ENCODE measurements around the gene ZNF536.

Gene ZNF536

DNA sequence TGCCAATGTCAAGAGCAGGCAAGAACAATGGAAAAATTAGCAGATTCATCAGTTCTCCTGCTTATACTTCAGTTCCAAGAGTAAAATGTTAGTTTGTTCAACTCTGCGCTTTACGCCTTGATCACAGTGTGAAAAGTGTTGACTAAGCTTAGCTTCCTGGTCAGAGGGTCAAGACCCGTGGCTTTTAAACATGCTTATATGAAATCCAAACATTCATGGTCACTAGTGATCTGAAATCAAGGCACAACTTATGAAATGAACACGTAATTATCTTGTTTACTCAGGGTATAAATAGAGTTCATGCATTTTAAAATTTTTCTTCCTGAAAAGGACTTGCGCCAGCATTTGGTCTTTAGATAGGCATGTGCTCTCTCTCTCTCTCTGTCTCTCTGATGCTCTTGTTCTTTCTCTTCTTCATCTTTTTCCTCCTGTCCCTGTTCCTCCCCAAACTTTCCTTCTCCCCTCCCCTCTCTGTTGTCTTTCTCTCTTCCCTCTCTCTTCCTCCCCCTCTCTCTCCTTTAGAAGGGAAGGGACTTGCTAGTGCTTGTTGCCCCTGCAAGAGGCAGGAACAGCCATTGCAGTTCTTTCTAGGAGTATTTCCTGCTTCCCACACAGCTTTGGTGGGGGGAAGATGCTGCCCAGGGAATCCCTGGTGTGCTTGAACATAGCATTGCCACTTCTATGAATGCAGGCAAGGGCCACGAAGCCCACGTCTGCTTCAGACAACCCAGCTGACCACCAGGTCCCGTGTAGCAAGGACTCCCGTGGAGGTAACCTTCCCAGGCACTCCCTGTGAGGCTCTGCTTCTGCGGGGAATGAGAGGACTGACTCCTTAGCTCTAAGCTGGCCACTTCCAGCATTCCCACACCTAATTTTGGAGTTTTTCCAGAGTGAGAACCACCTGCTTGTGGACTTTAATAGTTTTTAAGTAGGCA lies 7.1 kb upstream of the ZNF536 start:
- no peak for DNase-seq

DNA sequence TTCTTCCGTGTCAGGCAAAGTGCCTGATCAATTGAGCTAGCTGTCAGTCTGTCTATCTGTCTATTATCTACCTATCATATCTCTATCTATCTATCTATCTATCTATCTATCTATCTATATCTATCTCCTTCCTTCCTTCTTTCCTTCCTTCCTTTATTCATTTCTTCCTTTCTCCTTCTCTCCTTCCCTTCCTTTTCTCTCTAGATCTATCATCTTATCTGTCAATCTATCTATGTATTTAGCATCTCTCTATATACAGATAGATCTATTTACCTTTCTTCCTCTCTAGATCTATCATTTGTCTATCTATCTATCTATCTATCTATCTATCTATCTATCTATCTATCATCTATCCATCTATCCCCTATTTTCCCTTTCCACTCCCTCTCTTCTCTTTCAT lies 5.9 kb upstream of the ZNF536 start:
- no peak for DNase-seq

DNA sequence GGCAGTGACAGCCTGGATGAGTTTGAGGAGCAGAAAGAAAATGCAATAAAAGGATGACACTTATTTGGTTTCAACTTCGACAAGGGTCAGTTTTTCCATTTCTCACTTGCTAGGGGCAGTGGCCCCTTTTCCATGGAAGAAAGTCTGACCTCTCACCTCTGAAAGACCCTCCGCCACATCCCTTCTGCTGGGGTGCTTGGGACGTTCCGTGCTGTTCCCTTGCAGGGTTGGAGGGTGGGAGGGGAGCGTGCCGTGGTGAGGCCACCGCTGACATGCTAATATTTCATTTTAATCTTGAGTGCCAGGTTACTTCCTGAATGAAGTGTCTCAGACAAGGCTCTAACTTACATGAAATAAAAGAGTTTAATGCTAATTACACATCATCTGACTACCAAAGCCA lies 5.2 kb upstream of the ZNF536 start:
- no peak for DNase-seq

DNA sequence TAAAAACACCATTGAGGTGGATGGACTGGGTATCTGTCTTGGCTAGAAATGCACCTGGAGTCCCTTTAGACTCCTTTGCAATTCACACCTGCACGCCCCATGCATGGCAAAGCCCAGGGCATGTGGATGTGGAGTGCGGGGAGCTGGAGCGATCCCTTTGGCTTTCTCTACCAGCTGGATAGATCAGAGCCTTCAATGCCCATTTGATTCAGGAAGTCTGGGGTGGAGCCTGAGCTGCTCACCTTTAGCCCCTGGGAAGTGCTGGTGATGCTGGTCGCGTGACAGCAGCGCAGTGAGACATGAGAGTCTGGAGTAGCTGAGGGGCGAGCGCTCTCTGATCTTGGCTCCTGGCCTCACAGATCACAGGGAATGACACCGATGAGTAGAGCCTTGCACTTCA lies 4.8 kb upstream of the ZNF536 start:
- DNase-seq = no peak

DNA sequence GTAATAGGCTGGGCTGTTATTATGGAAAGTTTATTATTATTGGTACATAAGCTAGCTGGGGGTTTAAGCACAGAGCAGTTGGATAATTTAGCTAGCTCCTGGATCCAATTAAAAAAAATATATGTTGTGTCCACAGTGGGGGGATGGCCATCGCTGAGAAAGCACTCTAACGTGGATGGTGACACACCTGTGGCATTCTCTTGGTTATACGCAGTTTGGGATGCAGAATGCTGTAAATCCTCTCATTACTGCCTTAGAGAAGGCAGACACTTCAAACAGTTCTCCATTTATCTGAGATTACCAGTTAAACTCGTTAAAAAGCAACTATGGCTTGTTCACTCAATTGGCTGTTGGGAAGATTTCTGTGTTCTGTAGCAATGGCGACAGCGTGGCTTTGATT lies 2.4 kb upstream of the ZNF536 start:
- no peak for DNase-seq

DNA sequence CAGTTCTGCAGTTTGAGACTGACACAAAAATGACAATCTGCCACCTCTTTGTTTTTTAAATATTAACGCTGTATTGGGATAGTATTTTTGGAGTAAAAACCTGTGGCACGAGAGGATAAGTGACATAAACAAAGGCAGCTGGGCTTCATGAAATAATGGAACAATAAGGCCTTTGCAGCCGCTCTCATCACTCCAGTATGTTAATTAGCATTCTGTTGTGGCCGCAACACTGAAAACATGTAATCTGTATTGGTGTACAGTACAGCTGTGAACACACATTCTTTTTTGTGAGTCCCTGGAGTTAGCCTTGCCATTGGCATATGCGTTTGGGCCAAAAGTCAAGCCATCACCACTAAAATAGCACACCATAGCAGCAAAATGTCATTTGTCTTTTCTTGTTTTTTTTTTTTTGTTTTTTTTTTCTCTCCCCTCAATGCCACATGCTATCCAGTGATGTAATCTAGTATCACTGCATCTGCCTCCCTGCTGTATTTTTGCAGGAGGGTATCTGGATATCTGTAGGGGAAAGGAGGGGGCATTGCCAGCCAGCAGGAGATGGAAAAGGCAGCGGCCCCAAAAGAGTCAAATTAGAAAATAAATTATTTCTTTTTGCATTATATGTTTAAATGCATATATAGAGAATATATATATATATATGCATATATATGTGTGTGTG lies 885 bp upstream of the ZNF536 start:
- no peak for DNase-seq

DNA sequence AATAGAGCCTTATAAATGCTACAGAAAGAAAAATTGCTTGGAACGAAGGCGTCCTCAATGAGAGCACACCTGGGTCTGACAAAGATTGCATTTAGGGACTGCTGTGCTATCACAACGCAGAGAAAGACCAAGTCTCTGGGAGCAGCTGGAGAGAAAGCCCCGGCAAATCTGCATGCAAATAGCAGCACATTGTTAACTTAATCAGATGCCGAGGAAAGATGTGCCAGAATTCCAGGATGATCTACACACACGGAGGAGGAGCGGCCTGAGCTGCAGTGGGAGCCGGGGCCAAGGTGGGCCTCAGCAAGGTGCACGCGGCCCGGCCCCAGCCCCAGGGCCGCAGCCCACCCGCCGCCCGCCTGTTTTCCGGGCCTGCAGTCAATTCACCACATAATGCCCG lies 1.4 kb downstream of the ZNF536 start:
- no peak for DNase-seq

DNA sequence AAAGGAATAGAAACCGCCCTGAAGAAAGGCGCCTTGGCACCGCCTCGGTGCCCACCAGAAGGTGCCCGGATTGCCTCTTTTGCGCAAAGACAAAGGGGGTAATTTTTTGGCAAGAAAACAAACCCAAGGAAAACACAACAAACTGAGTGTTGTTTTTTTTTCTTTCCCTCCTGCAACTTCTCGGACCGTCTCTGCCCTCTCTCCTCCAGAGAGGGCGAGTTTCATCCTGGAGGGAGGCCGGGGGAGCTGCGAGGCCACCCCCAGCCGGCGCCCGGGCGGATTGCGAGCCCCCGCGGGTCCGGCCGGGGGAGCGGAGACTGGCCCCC lies 2.3 kb downstream of the ZNF536 start:
- no peak for DNase-seq

DNA sequence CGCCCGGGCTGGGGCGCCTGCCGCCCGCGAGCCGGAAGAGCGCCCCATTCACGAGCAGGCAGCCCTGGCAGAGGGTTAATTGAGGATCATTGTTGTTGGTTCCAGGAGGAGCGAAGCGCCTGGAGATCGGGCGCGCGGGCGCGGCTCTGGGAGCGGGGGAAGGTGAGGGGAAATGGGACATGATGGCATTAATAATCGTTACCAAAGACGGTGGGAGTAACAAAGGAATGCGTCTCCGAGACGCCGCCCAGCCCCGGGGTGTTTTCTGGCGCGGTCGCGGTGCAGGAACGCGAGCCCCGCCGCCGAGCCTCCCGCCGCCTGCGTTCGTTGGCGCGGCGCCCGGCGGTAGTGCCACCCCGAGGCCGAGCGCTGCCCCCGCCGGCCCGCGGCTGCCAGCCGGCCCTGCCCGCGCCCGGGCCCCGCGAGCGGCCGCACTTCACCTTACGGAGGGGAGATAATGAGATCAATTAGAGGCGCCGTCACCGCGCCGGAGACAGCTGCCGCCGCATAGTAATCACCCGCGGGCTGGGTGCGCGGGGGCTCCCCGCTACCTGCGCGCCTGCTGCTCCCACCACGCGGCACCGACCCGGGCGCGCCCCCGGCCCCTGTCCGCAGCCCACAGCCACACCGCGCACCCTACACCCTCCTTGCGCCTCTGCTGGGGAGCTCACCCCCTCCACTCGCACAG lies 2.8 kb downstream of the ZNF536 start:
- DNase-seq = no peak

DNA sequence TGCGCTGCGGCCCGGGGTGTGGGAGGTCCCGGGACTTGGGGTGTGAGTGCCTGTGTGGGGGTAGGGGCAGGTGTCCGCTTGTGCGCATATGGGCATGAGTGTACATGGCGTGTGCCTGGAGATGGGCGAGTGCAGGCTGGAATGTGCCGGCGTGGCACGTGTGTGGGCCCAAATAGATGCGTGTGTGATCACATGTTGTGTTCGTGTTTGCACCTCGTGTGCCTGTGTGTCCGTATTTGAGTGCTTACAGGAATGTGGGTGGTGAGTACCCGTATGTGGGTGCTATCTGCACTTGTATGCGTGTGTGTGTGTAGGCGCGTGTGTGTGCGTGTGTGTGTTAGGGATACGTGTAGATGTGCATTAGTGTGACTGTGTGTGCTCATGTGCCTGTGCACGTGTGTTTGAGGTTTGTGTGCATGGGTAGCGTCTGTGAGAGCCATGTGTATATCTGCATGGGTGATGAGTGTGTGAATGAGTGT lies 3.4 kb downstream of the ZNF536 start:
- no peak for DNase-seq

DNA sequence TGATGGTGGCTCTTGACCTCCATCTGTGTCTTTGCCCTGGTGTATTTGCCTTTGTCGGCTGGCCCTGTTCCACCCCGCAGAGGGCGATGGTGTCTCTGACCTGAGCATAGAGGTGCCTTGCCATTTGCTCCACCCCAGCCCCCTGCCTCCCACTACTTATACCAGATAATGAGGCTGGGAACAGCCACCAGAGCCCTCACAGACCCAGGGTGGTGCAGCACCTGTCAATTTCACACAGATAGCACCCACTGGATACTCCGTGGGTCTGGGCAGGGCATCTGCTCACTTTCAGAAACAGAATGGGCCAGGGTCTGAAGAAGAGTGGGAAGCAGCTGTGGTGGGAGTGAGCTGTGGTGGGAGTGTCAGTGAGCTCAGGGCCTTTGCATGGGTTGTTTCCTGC lies 4.1 kb downstream of the ZNF536 start:
- DNase-seq = no peak

DNA sequence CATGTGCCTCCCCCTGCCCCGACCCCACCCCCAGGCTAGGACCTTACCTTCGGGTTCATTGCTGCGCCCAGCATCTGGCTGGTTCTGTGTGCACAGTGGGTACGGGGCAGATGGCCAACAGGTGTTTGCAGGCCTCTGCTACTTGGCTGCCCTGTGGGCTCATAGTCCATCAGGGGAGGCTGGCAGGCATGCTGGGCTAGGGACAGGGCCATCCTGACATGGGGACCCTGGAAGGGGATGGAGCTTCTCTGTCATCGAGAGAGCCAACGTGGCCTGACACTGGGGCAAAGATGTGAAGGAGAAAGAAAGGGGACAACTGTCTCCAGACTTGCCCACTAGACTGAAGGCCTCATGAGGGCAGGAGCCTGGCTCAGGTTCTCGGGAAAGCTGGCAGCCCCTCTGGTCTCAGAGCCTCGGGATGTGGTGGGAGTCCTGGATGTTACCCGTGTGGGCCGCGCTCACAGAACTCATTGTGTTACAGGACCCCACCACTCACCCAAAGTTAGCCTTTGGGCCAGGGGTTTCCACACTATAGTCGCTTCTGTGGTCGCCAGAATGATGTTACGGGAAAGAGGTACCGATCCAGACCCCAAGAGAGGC lies 4.7 kb downstream of the ZNF536 start:
- DNase-seq = no peak

DNA sequence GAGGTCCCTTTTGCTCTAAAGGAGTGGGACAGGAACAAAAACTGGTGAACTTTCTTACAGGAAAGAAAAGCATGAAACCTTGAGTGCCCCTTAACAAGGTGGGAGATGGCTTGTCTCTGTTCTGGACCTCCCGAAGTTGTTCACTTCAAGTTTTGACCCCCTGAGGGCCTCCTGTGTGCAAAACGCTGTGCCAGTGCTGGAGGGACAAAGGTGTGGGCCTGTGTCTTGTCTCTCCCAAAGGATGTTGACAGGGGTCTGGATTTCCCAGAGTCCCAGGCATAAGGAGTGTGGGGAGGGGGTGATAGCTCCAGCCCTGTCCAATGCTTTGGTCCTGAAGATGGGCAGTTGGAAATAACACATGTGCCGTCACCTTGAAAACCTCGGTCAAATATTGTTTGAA lies 6.5 kb downstream of the ZNF536 start:
- DNase-seq = no peak

DNA sequence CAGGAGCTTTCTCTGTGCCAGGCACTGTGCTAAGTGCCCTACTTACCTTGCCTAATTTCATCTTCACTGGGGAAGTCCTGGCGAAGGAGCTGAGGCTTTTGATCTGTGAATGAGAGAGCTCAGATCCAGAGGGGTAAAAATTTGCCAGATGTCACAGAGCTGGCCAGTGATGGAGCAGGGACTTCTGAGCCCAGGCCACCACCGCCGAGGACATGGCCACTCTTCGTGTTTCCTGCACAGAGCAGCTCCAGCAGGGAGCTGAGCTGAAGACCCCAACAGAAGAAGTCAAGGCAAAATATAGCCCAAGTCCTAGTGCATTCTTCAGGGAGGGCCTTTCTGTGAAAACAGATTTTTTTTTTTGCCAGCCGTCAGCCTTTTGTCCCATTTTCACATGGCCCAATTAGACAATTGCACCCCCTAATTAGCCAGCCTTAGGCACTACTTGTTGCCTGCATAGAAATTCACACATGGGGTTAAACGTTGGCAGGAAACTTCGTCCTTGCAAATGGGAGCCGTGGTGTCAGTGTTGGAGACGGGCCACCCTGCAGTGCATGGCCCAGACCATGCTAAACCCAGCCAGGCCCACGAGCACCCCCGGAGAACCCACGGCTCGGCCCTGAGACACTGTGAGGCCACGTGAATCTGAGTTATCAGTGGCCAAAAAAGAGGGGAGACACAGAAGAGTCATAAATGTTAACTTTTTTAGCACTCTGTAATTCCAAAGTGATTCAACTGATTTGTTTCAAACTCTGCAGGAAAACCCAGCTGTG lies 7.8 kb downstream of the ZNF536 start:
- no peak for DNase-seq

DNA sequence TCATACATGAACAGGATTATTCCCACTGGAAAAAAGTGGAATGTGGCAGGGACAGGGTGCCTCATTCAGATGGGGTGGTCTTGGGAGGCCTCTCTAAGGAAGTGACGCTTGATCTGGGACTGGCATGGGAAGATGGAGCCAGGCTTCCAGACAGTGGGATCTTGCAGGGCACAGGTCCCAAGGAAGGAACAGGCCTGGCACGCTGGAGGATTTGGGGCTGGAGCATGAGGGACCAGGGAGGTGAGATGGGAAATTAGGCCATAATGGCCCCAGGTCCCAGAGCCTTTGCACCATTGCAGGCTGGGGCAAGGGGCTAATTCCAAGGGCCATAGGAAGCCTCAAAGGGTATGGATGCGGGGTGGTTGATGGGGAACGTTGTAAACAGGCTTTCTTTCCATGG lies 9.2 kb downstream of the ZNF536 start:
- no peak for DNase-seq

DNA sequence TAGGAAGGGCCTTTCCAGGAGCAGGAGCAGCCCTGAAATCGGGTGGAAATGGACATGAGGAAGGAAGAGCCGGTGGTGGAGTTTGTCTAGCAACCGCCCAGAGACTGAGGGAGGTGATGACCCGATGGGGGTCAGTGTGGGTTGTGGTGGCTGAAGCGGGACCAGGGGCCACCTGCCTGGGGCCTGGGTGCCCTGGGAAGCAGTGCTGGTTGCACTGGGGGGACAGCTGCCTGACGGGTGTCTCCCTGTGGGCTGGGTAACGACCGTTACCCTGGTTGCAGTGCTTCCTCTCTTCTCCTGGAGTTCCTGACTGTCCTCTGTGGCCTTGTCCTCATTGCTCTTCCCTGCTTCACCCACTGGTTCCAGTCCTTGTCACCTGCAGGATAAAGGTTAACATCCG lies 13.0 kb downstream of the ZNF536 start:
- no peak for DNase-seq

DNA sequence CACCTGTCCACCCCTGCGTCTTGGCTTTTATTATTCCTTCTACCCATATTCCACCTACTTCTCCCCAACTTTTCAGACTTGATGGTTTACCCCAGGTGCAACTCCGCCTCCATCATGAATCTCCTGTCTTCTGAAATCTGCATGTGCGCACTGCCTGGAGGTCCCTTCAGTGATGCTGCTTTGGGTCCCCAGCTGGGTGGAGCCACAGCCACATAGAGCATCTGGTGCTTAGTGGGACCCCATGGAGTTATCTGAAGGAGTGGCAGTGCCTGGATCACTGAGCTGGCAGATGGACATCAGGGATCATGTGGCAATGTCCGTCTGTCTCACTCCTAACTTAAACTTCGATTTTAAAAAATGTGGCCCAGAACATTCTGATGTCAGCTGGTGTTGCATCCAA lies 13.5 kb downstream of the ZNF536 start:
- no peak for DNase-seq

DNA sequence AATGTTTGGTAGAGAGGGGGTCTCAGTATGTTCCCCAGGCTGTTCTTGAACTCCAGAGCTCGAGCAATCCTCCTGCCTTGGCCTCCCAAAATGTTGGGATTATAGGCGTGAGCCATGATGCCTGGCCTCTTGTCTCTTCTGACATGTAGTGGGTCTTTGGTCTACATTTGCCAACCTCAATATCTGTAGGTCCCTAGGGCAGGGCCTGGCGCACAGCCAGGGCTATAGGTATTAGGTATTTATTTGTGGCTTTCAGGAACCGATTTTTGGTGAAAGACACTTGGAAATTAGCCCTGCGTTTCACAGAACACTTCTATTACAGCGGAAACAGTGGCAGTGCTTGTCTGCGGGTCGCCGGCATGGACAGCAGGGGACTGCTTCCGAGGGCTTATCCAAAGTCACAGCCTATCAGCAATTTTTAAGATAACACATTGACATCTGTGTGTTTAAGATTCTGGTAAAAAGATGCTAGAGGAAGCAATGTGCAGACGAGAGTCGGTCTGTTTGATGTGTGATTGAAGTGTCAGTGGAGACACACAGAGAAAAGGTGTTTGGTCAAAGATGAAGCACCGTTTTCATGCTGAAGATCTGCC lies 14.5 kb downstream of the ZNF536 start:
- no peak for DNase-seq

DNA sequence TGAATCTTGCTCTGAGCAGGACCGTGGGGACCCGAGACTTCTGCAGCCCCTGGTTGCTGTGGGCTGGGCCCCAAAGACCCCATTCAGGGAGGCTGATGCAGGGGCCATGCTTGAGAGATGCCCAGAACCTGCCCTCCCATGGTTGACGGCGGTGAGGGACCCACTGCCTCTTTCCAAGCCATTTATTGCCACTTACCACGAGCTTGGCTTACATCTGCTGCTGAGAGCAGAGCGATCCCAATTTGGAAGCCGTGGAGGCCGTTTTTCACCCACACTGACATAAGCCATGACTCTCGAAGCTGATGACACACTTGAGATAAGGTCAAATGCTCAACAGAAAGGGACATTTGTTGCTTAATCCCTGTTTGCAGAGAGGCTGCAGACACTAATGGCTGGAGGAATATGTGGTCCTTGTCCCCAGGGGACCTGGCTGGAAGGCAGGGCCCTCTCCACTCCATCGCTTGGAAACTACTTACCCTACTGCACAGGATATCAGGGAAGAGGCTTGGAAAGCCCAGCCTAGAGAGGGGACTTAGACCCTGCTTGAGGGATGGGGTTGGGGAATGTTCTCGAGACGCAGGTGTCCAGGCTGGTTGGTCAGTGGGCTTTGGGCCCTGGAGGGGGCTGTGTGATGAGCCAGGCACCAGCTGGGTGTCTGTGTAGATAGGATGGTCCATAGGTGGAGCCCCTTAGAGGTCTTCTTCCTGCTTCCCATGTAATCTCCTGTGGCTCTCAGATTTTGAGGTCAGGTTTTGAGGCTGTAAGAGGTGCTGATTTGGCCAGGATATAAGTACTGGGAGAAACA lies 15.3 kb downstream of the ZNF536 start:
- no peak for DNase-seq

DNA sequence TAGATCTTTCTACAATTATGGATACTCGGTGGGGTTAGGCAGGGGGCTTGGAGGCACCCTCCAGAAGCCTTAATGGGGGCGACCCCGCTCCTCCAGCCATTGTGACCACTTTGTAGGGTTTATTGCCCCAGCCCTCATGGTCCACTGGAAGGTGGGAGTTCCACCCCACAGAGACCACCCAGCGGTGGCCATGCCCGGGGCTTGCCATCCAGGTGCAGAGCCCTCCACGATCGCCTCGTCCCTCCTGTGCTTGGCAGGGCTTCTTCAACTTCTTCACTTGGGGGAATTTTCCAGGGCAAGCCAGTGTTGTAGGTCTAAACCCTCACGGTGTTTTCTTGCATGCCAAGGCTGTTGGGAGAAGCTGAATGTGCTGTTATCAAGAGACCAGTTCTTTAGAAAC lies 16.1 kb downstream of the ZNF536 start:
- no peak for DNase-seq

DNA sequence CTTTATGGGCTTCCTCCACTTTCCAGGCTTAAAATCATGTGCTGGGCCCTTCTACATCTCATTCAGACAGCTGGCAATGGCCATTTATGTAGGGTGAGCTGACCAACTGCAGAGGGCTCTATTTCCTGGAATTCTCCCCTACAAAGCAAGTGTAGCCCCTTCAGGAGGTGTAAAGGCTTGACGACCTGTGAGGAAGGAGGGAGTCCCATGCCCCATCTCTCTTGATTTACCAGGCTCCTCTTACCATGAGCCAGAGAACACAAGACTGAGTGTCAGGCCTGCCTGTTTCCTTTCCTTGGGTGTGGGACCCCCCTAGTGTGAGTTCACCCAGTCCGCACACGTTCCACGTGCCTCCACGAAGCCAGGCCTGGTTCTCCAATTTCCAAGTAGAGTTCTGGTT lies 16.6 kb downstream of the ZNF536 start:
- no peak for DNase-seq

All from stimulated activated CD4-positive, alpha-beta T cell treated with anti-CD3 and anti-CD28 coated beads, Interleukin-2, amount 100 ng/mL, for 48 hours (primary cell).